AG10803 (cell line): Measurements from ENCODE around the gene EIF5.
A peak's percentile ranks its signal among the peaks of the same experiment; 100 is the strongest.

Source experiments
- DNase-seq: peaks from one replicate; pipeline ENCODE4 v3.0.0; 2010; ENCODE audit warnings: low read depth
- H3K4me3 ChIP-seq: 2 replicates; pipeline ENCODE4 v1.5.1; 2011; ENCODE audit warnings: mild to moderate bottlenecking, low read length, control low read depth
- CTCF ChIP-seq: conservative IDR thresholded peaks from 2 replicates; pipeline ENCODE4 v1.5.1; 2011; ENCODE audit warnings: mild to moderate bottlenecking, low read length, control low read depth, inconsistent platforms

The EIF5 gene

GRCh38 chr14:103333754-103334643, at the start of gene EIF5:
EIF5 (plus strand) TSS chr14:103334237; CDS start chr14:103335861, 1,624 bp downstream.
- DNase-seq: peak; percentile 98

GRCh38 chr14:103284574-103285467, 49.2 kb upstream of the EIF5 start:
- no peak for TF ChIP-seq CTCF
- H3K4me3 ChIP-seq: no peak overlapping the region
- DNase-seq: peak; percentile 8

More at GRCh38 chr14:103333754-103334643, at the start of gene EIF5:
- peak; percentile 15; the same call in 1 of the 2 replicates for TF ChIP-seq CTCF
- peak within 1 kb of the TSS; percentile 86 for H3K4me3 ChIP-seq

- H3K4me3 ChIP-seq: no peak overlapping the region
- no peak for DNase-seq
- no peak for TF ChIP-seq CTCF
These were observed 47.6 kb upstream of the EIF5 start for GRCh38 chr14:103286460-103286859.

- TF ChIP-seq CTCF: no peak
- DNase-seq: no peak
- no peak overlapping the region for H3K4me3 ChIP-seq
These were observed 46.8 kb upstream of the EIF5 start for GRCh38 chr14:103286968-103287850.

GRCh38 chr14:103288076-103288766, 45.8 kb upstream of the EIF5 start:
- no peak for TF ChIP-seq CTCF
- no peak for DNase-seq
- no peak overlapping the region for H3K4me3 ChIP-seq

- H3K4me3 ChIP-seq: no peak overlapping the region
- TF ChIP-seq CTCF: no peak
- DNase-seq: no peak
These were observed 44.0 kb upstream of the EIF5 start for GRCh38 chr14:103290056-103290455.
